Measurements from ENCODE around the gene CPEB3. TPM values are rescaled to one million over a fixed set of nuclear protein-coding genes. Genes with fewer than 3 reads are reported as not detected.

The CPEB3 gene
- total RNA-seq, 1 experiment from 2014 or later, result 2.4 TPM

DNA sequence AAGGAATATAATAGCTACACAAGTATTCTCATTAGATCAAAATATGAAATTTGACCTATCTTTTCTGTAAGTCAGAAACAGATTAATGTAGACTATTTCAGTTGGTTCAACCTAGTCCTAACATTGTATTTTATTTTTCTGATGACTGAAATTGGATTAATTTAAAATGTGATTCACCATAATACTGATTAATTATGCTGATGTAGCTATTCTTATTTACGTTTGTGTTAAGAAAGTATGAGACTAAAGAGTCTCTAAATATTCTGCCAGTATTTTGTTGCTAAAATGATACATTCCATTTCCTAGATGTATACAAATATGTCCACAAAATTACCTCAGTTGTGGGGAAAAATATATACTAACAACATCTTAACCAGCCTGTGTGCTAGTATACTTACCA is 18.4 kb upstream of the CPEB3 start:
- Histone ChIP-seq H3K9me3 (ENCODE audit: control insufficient read depth, insufficient read depth, low read depth, low read length) (no peaks in the 10 kb centered on the region), H3K4me1 (ENCODE audit: control insufficient read depth, insufficient read depth, low read length) (no peaks in the 10 kb centered on the region), H3K4me3 (ENCODE audit: low read depth in 2 of 2, low read length in 2 of 2) (no peak overlapping the region), H3K36me3 (ENCODE audit: control insufficient read depth, insufficient read depth, low read length) (peaks cover 15% of the 10 kb centered on the region; the same call in 1 of the 2 replicates), H3K27me3 (ENCODE audit: control insufficient read depth, insufficient read depth, low read length) (no peaks in the 10 kb centered on the region), H3K27ac (ENCODE audit: low read length) (no peak overlapping the region)
- BruUV-seq (replicated peaks), result no TSS peak
- no peak for DNase-seq (ENCODE audit: low read depth, low spot score)
- no peak for ATAC-seq
- in situ Hi-C loops (cut with HindIII; ENCODE audit: low pct_unique_long_range_greater_than_20kb, low sequenced_read_pairs), result no loop called here
- TF ChIP-seq, protein P1, sequence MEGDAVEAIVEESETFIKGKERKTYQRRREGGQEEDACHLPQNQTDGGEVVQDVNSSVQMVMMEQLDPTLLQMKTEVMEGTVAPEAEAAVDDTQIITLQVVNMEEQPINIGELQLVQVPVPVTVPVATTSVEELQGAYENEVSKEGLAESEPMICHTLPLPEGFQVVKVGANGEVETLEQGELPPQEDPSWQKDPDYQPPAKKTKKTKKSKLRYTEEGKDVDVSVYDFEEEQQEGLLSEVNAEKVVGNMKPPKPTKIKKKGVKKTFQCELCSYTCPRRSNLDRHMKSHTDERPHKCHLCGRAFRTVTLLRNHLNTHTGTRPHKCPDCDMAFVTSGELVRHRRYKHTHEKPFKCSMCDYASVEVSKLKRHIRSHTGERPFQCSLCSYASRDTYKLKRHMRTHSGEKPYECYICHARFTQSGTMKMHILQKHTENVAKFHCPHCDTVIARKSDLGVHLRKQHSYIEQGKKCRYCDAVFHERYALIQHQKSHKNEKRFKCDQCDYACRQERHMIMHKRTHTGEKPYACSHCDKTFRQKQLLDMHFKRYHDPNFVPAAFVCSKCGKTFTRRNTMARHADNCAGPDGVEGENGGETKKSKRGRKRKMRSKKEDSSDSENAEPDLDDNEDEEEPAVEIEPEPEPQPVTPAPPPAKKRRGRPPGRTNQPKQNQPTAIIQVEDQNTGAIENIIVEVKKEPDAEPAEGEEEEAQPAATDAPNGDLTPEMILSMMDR (IDR thresholded peaks at IDR 0.05), result no peak
- no peak for TF ChIP-seq TCF7L2 (IDR thresholded peaks at IDR 0.05; ENCODE audit: low read depth, low read length)
- TF ChIP-seq REST (IDR thresholded peaks at IDR 0.05; ENCODE audit: insufficient read depth in 1 of 2, low read depth in 2 of 2, low read length in 1 of 2), result no peak
- TF ChIP-seq POLR2AphosphoS5 (IDR thresholded peaks at IDR 0.05; ENCODE audit: low read depth, low read length), result no peak
- no peak for TF ChIP-seq SIN3A (IDR thresholded peaks at IDR 0.05; ENCODE audit: borderline replicate concordance, insufficient read depth, low read depth, low read length)
- intact Hi-C loops (cut with micrococcal nuclease; ENCODE audit: unreplicated experiment), result no loop called here
- POLR2A ChIA-PET, result no interaction called here
- CTCF ChIA-PET, result interaction anchor here (0.6 kb wide), 1 partner anchor 249 kb away, joined by 8 read pairs; no protein-coding TSS in a partner anchor

DNA sequence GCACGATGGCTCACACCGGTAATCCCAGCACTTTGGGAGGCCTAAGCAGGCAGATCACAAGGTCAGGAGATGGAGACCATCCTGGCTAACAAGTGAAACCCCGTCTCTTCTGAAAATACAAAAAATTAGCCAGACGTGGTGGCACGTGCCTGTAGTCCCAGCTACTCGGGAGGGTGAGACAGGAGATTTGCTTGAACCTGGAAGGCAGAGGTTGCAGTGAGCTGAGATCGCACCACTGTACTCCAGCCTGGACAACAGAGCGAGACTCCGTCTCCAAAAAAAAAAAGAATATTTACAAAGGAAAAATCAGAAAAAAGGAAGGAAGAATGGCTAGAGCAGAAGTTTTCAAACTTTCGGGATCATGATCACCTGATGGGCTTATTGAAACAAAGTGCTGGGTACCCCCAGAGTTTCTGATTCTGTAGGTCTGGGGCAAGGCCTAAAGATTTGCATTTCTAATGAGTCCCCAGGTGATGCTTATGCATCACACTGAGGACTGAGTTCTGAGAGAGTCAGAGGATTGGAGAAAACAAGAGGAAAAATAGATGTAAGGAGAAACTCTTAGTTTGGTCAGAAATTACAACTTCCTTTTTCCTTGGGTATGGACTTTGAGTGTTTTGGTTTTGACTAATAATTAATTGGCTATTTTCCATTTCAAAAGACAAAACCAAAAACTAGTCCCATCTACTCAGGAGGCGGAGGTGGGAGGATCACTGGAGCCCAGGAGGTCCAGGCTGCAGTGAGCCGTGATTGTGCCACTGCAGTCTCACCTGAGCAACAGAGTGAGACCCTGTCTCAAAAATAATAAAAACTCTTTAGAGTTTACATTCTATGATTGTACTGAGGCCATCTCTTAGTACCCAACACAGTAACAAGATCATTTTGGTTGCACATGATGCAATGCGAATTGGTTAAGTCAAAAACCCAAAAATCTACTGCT is 14.5 kb upstream of the CPEB3 start:
- H3K9me3 ChIP-seq (ENCODE audit: control insufficient read depth, insufficient read depth, low read depth, low read length), result no peaks in the 10 kb centered on the region
- H3K27ac ChIP-seq (ENCODE audit: low read length), result no peak overlapping the region
- DNase-seq (ENCODE audit: low read depth, low spot score) (no peak), ATAC-seq (no peak)
- in situ Hi-C loops (cut with HindIII; ENCODE audit: low pct_unique_long_range_greater_than_20kb, low sequenced_read_pairs) (no loop called here), intact Hi-C loops (cut with micrococcal nuclease; ENCODE audit: unreplicated experiment) (no loop called here)
- no TSS peak for BruUV-seq (replicated peaks)
- H3K4me1 ChIP-seq (ENCODE audit: control insufficient read depth, insufficient read depth, low read length), result no peaks in the 10 kb centered on the region
- H3K36me3 ChIP-seq (ENCODE audit: control insufficient read depth, insufficient read depth, low read length), result no peaks in the 10 kb centered on the region
- no peak overlapping the region for H3K4me3 ChIP-seq (ENCODE audit: low read depth in 2 of 2, low read length in 2 of 2)
- CTCF ChIA-PET, result no interaction called here
- POLR2A ChIA-PET, result no interaction called here
- no peaks in the 10 kb centered on the region for H3K27me3 ChIP-seq (ENCODE audit: control insufficient read depth, insufficient read depth, low read length)
- TF ChIP-seq REST (IDR thresholded peaks at IDR 0.05; ENCODE audit: insufficient read depth in 1 of 2, low read depth in 2 of 2, low read length in 1 of 2) (no peak), TCF7L2 (IDR thresholded peaks at IDR 0.05; ENCODE audit: low read depth, low read length) (no peak), POLR2AphosphoS5 (IDR thresholded peaks at IDR 0.05; ENCODE audit: low read depth, low read length) (no peak)
- TF ChIP-seq, protein P1 (IDR thresholded peaks at IDR 0.05), result no peak
